ENCODE measurements around the gene TPPP3.

DNA sequence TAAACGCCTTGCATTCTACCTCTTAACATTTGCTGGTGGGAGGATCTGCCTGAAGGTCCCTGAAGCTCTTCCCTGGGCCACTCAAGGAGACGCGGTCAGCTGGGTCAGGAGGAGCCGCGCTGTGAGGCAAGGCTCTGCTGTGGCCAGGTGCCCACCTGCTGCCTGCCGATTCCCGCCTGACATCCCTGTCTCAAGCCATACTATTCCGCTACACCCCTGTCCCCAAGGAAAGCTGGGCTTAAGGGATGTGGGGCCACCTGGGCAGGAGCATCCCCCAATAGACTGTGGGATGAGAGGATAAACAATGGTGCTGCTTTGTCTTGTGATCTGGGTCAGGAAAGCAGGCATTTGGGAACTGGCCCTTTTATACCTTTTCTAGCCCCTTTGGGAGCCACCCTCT, 5.1 kb downstream of the TPPP3 start:
- TF ChIP-seq, protein P1, sequence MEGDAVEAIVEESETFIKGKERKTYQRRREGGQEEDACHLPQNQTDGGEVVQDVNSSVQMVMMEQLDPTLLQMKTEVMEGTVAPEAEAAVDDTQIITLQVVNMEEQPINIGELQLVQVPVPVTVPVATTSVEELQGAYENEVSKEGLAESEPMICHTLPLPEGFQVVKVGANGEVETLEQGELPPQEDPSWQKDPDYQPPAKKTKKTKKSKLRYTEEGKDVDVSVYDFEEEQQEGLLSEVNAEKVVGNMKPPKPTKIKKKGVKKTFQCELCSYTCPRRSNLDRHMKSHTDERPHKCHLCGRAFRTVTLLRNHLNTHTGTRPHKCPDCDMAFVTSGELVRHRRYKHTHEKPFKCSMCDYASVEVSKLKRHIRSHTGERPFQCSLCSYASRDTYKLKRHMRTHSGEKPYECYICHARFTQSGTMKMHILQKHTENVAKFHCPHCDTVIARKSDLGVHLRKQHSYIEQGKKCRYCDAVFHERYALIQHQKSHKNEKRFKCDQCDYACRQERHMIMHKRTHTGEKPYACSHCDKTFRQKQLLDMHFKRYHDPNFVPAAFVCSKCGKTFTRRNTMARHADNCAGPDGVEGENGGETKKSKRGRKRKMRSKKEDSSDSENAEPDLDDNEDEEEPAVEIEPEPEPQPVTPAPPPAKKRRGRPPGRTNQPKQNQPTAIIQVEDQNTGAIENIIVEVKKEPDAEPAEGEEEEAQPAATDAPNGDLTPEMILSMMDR (conservative IDR thresholded peaks at IDR 0.05) = no peak
- no peak for TF ChIP-seq EZH2 (IDR thresholded peaks at IDR 0.05; ENCODE audit: low read depth)

Measured in PC-9 (cell line).